ENCODE data around the gene WDR46.

Gene WDR46, protein sequence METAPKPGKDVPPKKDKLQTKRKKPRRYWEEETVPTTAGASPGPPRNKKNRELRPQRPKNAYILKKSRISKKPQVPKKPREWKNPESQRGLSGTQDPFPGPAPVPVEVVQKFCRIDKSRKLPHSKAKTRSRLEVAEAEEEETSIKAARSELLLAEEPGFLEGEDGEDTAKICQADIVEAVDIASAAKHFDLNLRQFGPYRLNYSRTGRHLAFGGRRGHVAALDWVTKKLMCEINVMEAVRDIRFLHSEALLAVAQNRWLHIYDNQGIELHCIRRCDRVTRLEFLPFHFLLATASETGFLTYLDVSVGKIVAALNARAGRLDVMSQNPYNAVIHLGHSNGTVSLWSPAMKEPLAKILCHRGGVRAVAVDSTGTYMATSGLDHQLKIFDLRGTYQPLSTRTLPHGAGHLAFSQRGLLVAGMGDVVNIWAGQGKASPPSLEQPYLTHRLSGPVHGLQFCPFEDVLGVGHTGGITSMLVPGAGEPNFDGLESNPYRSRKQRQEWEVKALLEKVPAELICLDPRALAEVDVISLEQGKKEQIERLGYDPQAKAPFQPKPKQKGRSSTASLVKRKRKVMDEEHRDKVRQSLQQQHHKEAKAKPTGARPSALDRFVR

DNA sequence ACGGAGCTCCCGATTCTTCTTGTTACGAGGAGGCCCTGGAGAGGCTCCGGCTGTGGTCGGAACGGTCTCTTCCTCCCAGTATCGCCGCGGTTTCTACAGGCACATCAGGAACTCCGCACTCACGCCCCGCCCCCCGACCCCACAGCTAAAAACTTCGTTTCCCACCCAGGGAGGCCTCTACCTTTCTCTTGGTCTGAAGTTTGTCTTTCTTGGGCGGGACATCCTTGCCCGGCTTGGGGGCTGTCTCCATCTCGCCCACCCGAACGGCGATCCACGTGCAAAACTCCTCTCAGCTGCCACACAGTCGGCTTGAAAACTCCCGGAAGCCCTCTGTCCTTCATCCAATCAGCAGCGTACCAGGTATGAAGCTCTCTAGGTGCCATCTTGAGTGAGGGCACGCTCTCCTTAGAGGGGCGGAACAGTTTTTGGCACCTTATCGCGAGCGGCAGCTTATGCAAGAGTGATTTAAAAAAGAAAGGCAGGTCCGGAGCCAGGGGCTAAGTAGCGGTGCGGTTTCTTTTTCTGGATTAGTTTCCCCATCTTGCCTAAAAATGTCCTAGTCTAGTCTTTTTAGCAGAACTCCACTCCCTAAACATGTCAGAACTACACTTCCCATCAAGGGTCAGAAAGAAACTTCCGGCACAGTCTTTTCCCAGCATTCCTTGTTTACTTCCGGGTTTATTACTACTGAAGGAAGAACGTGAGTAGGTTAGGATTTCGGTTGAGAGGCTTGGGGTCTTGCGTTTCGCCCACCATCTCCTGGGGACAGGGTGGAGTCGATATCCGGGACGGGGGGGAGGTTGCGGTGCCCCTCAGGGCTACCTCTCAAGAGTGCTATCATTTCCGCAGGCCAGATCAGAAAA is at the start of gene WDR46, which contains the start of gene PFDN6:
WDR46 (minus strand) TSS at position 319 of the 863 bp plus-strand sequence; CDS start at position 250, 69 bp downstream.
PFDN6 (plus strand) TSS at position 681 of the 863 bp plus-strand sequence. CDS start 256 bp downstream, outside the sequence.
- DNase-seq (ENCODE audit: low read depth), result peak; percentile 81

DNA sequence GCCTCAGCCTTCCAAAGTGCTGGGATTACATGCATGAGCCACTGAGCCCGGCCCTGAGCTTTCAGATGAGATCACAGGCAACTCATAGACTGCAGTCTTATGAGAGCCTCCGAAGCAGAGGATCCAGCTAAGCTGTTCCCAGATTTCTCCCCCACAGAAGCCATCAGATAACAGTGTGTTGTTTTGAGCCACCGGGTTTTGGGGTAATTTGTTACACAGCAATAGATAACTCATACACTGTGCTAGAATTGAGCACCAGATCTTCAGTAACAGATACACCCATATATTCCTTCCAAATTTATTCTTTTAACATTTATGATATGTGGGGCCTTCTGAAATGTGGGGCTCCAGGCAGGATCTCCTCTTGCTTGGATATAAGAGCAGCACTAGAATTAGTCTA is 47.5 kb upstream of the WDR46 start:
- no peak for DNase-seq (ENCODE audit: low read depth)

DNA sequence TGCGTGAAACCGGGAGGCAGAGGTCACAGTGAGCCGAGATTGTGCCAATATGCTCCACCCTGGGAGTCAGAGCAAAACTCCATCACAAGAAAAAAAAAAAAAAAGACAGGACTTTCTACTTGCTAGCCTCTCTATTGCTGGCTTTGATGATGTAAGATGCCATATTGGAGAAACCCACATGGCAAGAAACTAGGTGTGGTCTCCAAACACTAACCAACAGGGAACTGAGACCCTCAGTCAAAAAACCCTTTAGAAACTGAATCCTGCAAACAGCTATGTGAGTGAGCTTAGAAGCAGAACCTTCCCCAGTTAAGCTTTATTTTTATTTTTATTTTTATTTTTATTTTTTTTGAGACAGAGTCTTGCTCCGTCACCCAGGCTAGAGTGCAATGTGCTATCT is 46.9 kb upstream of the WDR46 start:
- DNase-seq (ENCODE audit: low read depth), result no peak

DNA sequence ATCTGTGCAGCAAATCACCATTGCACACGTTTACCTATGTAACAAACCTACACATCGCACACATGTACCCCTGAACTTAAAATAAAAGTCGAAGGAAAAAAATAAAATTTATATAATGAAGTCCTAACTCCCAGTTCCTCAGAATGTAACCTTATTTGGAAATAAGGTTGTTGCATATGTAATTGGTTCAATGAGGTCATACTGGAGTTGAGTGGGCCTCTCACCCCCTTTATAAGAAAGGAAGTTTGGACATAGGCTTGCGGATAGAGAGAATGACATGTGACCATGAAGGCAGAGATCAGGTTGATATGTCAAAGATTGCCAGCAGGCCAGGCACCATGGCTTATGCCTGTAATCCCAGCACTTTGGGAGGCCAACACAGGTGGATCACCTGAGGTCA is 44.6 kb upstream of the WDR46 start:
- no peak for DNase-seq (ENCODE audit: low read depth)

DNA sequence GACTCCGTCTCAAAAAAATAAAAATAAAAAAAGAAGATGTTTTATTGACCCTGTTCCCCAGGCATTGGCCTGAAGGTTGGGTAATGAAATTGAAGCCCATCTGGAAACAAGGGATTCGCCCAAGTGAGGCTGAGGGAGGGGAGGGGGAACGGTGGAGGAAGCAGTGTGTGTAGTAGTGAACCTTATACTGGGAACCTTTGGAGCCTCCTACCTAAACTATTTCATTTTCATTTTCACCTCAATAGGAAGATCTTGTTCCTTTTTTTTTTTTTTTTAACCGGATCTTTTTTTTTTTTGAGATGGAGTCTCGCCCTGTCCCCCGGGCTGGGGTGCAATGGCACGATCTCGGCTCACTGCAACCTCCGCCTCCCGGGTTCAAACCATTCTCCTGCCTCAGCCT is 41.7 kb upstream of the WDR46 start:
- DNase-seq (ENCODE audit: low read depth), result no peak

DNA sequence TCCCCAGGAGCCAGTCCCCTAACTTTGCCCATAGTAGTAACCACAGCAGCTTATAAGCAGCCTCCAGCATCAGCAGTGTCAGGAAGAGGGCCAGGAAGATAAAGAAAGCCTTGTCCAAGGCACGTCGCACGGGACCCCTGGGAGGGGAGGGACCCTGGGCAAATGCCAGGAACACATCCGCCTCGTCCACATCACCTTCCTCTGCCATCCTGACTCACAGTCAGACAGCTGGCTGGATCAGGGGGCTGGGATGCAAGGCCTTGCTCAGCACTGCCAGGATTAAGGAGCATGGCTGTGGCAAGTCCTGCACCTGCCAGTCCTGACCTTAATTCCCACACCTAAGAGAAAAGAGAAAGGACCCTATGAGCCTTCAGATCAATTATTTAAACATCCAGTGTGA is 40.0 kb upstream of the WDR46 start:
- DNase-seq (ENCODE audit: low read depth), result no peak

DNA sequence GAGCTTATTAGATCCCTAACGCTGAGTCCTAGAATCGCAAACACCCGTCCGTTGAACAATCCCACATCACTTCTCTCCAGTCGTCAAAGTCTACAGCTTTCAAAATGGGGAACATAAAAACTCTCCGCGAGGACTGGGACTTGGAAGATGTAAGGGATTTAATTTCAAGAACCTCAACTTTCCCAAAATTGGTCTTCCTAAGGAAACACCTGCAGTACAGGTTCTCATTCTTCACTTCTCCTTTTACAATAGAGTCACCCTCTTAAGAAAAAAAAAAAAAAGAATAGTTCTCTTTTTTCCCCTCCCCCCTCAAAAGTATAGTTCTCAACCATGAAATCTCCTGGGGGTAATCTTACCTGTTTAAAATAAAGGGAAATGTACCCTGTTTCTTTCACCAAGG is 35.1 kb upstream of the WDR46 start:
- DNase-seq (ENCODE audit: low read depth), result no peak

DNA sequence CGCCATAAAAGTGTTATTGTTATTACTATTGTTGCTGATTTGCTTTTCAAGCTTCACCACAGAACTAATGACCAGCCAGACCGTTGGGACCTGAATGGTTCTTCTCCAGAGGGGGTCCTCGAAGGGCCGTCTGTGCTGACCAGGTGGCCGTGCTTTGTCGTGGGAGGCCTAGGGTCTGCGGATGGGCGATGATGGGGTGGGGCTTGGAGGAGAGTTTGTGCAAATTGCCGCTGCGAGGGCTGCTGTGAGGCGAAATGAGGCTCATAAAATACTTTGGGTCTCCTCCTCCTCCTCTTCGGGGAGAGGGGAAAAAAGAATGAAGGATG is 34.5 kb upstream of the WDR46 start:
- no peak for DNase-seq (ENCODE audit: low read depth)

DNA sequence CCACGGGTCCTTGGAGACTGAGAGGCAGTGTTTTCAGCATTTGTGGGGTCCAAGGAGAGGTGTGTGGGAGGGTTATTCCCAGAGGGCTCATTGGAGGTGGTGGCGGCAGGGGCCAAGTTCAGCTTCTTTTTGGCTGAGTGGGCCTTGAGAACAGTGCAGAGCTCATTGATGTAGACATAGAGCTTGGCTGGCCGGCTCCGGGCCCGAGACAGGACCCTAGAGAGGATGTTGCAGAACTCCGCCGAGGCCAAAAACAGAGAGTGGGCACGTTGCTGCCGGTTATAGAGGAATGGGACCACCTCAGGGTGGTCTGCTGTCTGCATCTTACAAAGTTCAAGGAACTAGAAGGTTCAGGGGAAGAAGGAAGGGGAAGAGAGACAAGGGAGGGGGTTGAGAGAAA is 32.2 kb upstream of the WDR46 start:
- no peak for DNase-seq (ENCODE audit: low read depth)

DNA sequence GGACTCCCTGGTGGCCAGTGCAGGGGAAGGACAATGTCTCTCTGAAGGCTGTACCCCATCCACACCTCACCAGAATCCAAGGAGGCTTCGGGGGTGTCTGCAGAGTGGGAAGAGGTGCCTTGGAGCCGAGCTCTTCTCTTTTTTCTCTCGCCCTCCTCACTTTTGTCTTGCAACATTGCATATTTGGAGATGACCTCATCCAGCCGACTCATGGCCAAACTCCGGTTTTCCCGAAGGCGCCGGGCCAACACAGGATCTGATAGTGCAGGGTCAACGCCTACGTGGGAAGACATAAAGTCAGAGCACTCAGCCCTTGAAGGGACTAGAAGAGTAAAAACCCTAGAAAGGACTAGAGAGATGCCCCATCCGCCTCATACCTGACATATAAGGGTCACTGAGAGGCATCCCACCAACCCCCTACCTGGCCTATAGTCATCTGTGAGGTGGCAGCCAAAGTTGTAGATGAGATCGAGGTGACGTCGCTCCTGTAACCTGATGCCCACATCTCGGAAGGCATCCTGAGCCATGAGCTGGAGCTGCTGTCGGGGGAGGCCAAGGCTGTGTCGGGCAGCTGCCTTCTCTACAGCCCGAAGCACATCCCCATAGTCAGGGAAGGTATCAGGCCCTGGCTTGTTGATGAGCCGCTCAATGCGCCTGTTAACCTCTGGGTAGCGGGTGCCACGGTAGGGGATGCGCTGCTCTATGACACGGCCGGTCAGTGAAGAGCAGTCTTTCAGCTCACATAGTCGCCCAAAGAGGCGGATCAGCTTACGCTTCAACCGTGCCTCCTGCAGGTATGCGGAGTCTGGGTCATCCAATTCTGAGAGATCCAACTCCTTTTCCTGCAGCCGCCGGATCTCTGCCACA is 31.5 kb upstream of the WDR46 start:
- DNase-seq (ENCODE audit: low read depth), result peak; percentile 76

DNA sequence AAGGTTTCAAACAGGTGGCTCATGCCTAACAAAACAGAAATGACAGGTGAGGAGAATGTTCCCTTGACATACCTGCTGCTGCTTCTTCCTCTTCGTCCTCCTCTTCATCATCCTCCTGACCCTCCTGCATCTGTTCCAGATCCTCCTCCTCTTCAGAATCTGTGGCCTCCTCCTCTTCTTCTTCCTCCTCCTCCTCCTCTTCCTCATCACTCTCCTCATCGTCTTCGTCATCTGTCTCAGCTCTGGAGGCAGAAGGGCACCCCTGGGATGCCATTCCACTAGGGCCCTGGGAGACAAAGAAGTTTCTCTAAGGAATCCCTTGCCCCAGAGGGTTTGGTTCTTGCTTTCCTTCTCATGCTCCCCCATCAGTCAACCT is 30.9 kb upstream of the WDR46 start:
- DNase-seq (ENCODE audit: low read depth), result no peak

DNA sequence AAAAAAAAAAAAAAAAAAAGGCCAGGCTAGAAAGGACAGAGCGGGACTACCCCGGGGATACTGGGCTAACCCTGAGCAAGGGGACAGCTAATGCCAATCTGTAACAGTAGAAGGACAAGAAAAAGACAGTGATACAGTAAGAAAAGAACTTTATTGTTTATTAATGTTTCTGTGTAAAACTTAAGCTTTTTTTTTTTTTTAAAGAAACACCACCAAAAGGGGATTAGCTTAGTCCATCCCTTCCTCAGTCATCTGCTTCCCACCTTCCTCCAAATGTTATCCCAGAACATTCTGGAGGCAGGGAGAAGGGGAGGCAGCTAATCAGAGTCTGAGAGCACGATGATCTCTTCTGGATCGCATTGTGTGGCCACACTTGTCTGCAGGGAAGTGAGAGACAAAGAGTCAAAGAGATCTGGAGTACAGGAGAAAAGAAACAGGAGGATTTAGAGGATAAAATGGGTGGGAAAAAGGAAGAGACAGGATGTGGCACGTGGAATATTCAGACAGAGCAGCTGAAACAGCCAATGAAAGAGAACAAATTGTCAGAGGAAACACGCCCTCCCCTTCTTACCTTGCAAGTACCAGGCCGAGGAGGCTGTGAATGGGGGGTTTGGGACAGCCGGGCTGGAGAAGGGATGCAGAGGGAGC is 29.5 kb upstream of the WDR46 start:
- DNase-seq (ENCODE audit: low read depth), result no peak

DNA sequence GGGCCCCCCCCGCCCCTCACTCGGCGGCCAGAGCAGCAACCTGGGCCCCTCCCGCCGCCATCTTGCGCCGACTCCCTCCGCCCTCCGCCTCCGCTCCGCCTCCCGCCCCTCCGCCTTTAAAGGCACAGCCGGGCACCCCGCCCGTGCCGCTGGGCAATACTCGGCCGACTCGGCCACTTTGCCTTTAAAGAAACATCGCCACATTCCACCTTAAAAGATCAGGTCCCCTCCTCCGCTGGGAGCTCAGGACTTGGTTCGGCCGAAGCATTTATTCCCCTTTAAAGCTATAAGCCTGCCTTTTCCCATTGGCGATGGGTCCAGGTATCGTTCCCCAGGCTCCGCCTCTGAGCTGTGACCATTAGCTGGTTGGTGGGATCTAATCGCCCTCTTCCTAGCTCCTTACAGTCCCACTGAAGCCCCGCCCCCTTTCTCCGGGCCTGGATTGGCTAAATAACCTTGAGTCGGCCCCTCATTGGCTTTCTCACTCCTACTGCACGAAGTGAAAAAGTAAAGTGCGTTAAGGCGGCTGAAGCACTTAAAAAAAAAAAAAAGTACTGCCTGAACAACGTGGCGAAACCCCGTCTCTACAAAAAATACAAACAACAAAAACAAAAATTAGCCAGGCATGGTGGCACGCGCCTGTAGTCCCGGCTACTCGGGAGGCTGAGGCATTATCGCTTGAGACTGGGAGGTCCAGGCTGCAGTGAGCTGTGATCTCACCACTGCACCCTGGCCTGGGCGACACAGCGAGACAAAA is 28.8 kb upstream of the WDR46 start, which contains the start of gene ZBTB22:
ZBTB22 (minus strand) TSS at position 76 of the 757 bp plus-strand sequence. CDS start 828 bp downstream, outside the sequence.
- peak; percentile 97 for DNase-seq (ENCODE audit: low read depth)

DNA sequence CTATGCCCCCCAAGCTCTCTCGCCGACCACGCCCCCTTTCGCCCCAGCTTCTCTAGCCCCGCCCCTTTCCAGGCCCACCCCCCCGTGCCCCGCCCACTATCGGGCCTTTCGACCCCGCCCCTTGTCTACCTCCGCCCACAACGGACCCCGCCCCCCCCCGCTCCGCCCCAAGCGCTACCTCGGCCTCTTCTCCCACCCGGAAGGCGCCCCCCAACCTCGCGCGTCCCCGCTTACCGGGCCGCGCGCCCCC is 28.3 kb upstream of the WDR46 start:
- no peak for DNase-seq (ENCODE audit: low read depth)

DNA sequence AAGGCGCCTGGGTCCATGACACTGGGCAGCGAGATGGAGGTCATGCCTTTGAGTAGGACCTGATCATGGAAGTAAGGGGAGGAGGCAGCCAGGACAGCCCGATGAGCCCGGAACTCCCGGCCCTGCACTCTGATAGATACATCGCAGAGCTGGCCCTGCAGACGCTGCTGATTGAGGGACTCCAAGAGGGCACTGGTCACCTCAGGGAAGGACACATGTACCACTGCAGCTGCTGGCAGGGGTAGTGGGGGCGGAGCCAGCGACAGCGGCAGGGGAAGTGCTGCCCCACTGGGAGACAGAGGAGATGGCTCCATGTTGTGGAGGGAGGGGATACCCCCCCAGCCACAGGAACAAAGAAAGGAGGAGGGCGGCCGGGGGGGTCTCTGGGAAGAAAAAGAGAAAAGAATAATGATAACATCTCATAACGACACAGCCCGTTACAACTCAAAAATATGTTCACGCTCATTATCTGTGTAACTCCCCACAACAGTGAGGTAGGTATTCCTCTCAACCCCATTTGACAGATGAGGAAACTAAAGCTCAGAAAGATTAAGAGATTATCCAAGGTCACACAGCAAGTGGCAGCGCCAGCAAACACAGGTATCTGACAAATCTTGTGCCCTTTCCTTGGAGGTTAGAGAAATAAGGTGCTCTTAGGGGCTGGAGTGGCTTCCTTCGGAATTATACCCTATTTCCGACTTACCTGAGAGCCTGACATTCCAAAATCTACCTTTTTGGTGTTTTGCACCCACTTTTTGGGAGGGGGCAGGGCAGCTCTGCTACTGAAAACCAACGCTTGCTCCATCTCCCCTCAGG is 27.8 kb upstream of the WDR46 start:
- no peak for DNase-seq (ENCODE audit: low read depth)

DNA sequence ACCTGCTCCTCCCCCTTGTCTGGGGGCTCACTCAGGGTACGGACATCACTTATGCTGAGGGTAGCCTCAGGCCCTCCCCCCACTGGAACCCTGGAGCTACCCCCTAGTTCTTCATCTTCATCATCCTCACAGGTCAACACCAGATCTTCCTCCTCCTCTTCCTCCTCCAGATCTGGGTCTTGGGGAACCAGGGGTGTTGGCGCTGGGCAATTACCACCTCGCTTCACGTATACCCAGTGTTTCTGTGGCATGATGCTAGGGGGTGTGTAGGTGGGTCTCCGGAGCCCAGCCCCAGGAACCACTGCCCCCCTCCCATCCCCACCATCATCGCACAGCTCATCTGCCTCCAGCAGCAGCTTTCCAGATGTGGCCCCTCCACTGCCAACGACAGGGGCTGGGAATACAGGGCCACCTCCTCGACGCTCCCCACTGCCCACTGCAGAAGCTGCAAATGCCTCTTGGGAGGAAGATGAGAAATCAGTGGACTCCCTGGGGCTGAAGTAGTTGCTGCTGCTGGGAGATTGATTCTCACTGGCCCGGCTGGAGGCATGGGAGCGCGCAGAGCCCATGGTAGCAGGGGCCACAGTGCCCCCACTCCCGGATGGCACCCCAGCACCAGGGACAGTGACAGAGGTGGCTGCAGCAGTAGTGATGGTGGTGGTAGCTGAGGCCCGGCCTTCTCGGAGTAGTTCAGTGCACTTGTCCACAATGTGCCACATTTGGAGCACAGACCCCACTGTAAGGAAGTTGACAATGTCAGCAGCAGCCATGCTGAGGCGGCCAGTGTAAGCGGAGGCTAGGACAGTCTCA is 27.0 kb upstream of the WDR46 start:
- no peak for DNase-seq (ENCODE audit: low read depth)

DNA sequence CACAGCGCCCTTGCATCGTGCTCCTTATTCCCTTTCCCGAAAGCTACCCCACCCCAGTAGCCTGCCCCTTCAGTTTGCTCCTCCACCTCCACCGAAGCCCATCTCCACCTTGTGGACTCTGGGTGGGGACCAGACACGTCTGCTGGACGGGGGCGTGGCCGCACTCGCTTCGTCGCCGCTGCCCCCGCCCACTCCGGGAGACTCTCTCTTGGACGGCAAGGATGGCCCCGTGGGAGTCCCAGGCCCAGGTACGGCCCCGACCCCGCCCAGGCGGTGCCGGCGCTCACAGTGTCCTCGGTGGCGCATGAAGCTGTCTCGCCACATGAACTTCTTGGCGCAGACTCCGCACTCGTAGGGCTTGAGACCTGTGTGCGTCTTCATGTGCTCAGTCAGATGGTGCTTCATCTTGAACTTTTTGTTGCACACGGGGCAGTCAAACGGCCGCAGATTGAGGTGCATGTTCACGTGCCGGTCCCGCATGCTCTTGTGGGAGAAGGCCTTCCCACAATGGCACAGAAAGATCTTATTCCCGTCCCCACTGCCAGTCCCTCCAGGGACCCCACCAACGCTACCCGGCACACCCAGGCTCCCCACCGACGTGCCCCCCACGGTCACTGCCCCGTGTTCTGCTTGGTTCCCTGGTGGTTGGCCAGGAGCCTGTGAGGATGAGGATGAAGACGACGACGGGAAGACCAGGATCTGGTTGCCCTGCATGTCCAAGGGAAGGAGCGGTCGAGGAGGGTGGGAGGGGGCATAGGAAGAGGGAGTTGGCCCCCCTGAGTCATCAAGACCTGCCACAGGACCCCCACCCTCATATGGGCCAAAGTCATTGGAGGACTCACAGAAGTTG is 26.1 kb upstream of the WDR46 start:
- DNase-seq (ENCODE audit: low read depth), result no peak

DNA sequence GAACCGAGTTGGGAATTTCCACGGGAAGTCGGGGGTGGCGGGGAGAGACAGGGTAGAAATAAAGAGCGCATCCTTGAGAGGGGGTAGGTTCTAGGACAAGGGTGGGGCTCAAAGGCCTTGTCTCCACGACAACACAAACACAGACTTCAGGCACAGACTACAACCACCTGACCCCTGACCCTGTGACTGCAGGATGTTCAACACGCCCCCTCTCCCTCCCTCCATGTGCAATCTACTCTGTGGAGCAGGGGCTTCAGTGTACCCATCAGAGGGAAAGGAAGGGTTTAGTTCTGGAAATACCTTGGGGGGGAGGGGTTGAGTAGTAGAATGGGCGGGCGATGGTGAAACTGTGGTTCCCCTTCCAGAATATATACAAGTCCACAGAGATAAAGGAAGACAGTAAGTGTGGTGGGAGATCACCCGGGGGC is 25.5 kb upstream of the WDR46 start:
- DNase-seq (ENCODE audit: low read depth), result peak; percentile 65

Measured in GM04503 (cell line).